Measurements from ENCODE around the gene LILRB5. TPM values are rescaled to one million over a fixed set of nuclear protein-coding genes. Genes with fewer than 3 reads are reported as not detected.
A peak's percentile ranks its signal among the peaks of the same experiment; 100 is the strongest.

LILRB5 gene
- total and polyA plus RNA-seq, 9 of the 15 experiments (the other 6 are each of a cell fraction or from before 2014, with no cell fraction given) = not detected

- TF ChIP-seq MGA (IDR thresholded peaks at IDR 0.05) (no peak), RBM34 (IDR thresholded peaks at IDR 0.05; ENCODE audit: borderline replicate concordance, insufficient read depth, low read length) (no peak), SIX5 (IDR thresholded peaks at IDR 0.05; ENCODE audit: borderline replicate concordance in 1 of 2, insufficient read depth in 1 of 2, low read depth in 1 of 2, low read length in 2 of 2) (no peak), KLF6 (CRISPR knock-in tag; IDR thresholded peaks at IDR 0.05; ENCODE audit: borderline replicate concordance) (no peak), RBM15 (IDR thresholded peaks at IDR 0.05; ENCODE audit: insufficient read depth, low read length) (no peak), TEAD2 (tag; IDR thresholded peaks at IDR 0.05) (no peak), KLF10 (CRISPR knock-in tag; IDR thresholded peaks at IDR 0.05) (no peak), NR2C1 (IDR thresholded peaks at IDR 0.05) (no peak), NR2C1 (tag; IDR thresholded peaks at IDR 0.05) (no peak), FOXA3 (CRISPR knock-in tag; conservative IDR thresholded peaks at IDR 0.05 in 1 of 2, IDR thresholded peaks at IDR 0.05 in 1 of 2) (no peak), POLR2AphosphoS2 (IDR thresholded peaks at IDR 0.05; ENCODE audit: low read length) (no peak), ATF3 (IDR thresholded peaks at IDR 0.05) (peak; percentile 64), ATF3 (CRISPR knock-in tag; conservative IDR thresholded peaks at IDR 0.05) (no peak), ZNF436 (CRISPR knock-in tag; IDR thresholded peaks at IDR 0.05) (no peak), FOXJ3 (CRISPR knock-in tag; IDR thresholded peaks at IDR 0.05) (no peak), MCM7 (IDR thresholded peaks at IDR 0.05) (no peak), BCOR (IDR thresholded peaks at IDR 0.05) (peak; percentile 28; the same call in 1 of the 2 replicates)
These were observed 25.8 kb downstream of the LILRB5 start (continued) for GRCh38 chr19:54231077-54231931.
